HG03354 (cell line): ENCODE results near the gene MCTP1.

Experiments
- ATAC-seq: cut with Tn5 transposase; IDR thresholded peaks from one replicate; pipeline ENCODE4 v1.9.1; 2021; ENCODE audit warnings: mild to moderate bottlenecking; ENCODE audit not compliant: unreplicated experiment, poor library complexity, severe bottlenecking

Gene MCTP1

DNA sequence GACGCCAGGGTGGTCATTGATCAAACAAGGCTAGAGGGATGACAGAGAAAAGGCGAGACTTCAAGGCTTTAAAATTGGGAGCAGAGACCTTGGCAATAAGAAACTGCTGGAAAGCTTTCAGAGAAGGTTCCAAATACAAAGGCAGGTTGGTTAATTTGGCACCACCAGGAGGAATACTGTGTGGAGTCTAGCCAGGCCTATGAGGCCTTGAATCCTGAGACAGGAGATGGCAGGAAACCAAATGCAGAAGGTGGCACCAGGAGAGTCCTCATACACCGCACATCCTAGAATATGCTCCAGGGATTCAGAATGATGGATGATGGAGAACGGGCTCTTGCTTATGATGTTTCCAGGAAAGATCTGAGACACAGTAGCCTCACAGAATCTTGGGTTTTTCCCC, 90.0 kb downstream of the MCTP1 start:
- no peak for ATAC-seq

DNA sequence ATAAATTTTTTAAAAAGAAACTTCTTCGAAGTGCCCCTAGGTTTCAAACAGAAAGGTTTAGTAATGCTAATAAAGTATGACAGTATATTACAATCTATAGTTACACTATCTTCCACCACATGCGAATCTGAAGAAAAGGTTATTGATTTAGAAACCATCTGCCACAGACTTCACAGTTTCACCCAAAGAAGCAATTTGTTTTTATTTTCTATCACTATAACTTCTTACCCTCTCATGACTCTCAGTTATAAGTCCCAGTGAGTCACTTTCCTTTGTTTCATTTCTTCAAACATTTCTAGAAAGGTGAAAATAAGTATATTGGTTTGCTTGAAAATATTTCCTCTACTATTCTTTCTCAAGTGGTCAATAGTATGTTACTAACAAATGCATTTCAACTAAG, 93.6 kb downstream of the MCTP1 start:
- peak; percentile 96 for ATAC-seq

DNA sequence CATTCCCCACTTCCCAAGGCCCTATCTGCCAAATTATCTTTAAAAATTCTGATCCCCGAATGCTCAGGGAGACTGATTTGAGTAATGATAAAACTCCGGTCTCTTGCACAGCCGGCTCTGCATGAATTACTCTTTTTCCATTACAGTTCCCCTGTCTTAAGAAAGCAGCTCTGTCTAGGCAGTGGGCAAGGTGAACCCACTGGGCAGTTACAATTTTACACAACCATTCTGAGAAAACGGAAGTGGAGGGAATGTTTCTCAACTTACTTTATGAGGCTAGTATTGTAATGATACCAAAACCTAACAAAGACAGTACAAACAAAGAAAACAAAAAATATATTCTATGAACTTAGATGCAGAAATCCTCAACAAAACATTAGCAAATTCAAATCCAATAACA, 100.0 kb downstream of the MCTP1 start:
- ATAC-seq: no peak

DNA sequence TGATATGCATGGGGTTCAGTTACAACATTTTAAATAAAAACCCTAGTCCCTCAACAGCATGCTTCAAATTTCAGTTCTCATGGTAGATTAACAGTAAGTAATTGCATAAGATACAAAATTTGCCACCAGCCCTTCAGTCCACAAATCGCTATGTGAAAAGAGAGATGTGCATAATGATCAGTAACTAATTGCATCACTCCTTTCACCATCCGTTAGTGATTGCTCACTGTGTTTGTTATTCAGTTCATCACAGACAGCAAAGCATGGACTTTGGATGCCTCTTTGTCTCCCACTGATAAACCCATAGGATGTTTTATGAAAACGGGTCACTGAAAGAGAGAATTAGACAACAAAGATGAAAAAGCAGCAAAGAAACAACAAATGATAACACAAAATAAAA, 103.2 kb downstream of the MCTP1 start:
- no peak for ATAC-seq

DNA sequence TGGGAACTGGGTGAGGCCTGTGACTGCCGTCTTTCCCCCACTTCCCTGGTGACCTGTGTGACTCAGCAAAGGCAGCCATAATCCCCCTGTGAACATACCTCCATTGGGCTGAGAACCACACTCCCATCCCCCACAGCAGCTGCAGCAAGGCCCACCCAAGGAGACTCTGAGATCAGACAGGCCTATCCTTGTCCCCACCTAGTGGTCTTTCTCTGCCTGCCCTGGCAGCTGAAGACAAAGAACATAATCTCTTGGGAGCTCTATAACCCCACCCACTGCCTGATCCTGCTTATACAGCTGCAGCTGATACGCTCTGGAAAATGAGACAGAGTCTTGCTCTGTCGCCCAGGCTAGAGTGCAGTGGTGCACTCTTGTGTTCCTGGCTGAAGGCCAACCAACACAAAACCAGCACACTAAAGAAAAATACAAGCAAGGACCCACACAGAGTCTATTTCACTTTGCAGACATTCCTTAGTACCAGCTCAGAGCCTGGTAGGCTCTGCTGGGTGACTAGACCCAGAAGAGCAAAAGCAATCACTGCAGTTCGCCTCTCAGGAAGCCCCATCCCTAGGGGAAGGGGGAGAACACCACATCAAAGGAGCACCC, 106.7 kb downstream of the MCTP1 start:
- peak; percentile 62 for ATAC-seq

GRCh38 chr5:95177456-95177855, 107.4 kb downstream of the MCTP1 start:
- no peak for ATAC-seq

DNA sequence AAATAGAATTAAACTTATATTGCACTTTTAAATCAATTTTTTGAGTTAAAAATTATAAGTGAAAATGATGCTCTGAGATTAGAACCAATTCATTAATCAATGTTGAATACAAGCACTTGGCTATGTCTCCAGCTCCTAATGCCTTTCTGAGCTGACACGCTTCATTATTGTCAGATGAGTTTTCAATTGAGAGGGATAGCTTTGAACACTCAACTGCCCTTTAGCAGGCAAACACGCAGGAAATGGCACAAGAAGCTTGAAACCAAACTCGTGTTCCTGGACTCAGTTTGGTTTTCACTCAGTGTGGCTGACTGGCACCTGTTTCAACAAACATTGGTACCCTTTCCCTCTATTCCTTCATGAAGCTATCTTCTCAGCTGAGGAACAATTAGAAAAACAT, 109.8 kb downstream of the MCTP1 start:
- no peak for ATAC-seq

DNA sequence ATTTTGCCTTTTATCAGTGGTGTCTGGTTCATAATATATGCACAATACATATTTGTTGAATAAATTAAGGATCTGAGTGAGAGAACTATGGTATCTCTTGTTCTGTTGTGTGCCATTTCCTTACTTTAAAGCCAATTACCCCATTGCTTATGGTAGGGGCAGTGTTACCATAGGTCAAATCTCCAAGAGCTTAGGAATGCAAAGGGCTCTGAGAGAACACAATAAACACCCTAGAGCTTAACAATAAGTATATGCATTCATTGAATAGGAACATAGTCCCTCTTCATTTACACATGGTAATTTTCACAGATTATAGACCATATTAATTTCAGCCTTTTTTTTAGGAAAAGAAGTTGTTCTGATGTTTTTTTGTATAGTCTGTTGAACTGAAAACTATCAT, 112.2 kb downstream of the MCTP1 start:
- ATAC-seq: no peak

DNA sequence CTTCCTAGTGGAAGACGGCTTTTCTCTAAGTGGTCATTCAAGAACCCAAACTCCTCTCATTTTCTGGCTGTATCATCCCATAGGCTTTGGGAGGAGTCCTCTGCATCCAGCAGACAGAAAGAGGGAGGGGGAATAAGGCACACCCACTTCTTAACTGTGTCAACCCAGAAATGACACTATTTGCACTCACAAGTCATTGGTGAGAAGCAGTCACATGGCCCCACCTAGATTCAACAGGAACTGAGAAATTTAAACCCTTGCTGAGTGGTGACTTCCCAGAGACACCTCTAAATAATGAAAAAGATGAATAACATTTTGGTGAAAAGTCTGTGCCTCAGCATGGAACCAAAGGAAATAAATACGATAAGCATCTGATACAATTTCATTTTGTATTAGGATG, 120.0 kb downstream of the MCTP1 start:
- no peak for ATAC-seq

DNA sequence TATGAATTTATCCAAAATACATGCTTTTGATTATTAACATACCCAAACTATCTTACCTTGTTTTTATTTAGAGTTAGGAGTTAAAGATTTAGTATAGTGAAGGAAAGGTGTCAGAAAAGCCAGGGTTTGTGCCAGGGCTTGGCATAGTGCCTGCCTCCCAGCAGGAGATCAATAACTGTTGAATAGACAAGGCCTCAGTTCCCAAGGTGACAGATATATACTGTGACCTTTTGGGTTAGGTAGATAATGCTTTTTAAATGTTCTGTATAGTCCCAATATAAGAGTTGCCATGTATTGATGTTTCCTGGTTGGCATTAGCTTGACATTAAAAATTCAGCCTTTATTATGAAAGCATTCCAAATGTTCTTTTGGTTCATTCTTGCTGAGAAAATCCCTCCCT, 121.8 kb downstream of the MCTP1 start:
- ATAC-seq: no peak

DNA sequence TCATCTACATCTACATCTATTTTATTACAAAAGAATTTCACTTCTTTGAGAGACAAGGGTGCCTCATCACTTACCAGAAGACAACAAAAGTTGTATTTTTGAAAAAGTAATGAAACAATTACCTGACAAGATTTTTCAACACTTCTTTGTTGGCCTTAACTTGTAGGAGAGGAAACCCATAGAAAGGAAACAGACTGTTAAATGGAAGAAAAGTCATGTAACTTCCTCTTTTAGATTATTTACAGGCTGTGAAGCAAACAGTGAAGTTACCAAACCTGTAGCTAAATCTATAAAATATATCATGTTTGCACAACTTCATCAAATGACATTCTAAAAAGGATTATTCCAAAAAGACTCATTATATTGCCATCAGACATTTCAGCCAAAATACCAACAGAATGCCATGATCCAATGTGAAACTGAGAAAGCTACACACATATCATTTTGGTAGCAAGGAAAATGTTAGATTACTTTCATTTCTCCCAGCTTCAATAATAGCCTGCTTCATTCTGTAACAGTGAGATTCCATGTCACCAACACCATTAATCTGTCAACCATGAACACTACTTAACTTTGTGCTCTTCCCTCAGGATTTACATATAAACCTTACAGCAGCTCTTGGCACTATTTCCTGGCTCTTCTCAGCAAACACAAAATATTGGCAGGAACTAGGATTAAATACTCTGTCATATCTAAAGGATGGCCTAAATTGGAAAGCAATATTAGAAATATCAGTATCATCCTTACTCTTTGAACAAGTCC, 122.5 kb downstream of the MCTP1 start:
- peak; percentile 61 for ATAC-seq

DNA sequence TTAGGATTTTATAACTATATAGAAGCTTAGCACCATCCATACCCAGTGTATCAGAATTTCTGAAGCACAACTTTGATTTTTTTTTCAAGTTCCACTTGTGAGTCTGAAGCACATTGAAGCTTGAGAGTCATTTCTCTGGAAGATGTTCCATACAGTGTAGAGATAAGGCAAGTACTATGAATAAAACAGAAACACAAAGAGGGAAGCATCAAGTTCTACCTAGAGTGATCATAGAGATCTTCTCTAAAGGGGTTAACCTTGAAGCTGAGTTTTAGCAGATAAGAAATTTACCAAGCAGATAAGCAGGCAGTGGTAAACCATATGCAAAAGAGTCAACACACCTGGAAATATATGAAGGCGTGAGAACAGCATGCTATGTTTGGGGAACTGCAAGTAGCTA, 125.3 kb downstream of the MCTP1 start:
- no peak for ATAC-seq

GRCh38 chr5:95155888-95156287, 129.0 kb downstream of the MCTP1 start:
- no peak for ATAC-seq

DNA sequence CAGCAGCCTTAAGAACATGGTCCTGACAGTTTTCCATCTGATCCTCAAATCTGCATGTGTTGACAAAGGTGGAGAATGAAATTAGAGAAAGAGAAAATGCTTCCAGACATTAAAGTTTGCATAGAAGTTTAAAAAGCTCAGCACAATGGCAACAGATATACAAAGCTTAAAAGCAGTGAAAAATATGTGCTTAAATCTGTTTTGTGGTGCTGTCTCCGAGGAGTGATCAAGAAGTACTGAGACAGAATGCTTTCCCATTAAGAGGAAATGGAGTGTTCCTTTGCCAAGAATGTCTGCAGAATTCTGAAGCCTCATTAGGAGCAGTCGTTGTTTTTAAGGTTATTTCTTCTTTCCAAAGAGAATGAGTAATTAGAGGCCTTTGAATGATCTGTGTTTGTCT, 131.4 kb downstream of the MCTP1 start:
- ATAC-seq: no peak

DNA sequence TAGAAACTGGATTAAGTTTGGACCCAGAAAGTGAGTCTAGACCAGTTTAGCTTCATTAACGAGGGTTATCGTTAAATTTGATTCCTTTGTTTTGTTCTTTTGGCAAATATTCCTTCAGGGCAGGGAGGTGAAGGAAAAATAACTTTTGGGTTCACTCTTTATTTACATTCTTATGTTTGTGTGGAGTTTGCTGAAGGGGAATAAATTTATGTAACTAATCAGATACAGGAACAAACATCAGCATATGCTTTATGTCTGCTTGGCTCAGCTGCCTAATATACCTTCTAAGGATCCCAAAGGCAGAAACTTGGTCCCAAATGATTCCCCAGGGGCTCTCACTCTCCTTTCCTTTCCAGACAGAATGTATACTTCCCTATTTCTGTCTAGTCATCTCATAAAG, 132.4 kb downstream of the MCTP1 start:
- ATAC-seq: no peak

DNA sequence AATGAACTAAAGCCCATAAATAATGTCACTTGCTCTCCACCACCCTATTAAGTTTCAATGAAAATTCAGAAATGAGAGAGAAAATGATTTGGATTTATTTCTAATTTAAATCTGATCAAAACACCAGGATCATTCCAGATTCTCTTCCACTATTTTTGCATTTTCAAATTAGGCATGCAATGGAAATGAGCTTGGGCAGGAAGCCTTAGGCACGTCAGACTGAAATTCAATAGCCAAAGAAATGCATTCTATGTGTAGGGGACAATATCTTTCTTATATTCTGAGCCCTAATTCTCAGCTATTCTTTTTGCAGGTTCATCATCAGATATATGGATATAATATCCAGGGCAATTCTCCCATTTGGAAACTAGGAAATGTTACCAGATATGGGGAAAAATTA, 132.8 kb downstream of the MCTP1 start:
- ATAC-seq: no peak

DNA sequence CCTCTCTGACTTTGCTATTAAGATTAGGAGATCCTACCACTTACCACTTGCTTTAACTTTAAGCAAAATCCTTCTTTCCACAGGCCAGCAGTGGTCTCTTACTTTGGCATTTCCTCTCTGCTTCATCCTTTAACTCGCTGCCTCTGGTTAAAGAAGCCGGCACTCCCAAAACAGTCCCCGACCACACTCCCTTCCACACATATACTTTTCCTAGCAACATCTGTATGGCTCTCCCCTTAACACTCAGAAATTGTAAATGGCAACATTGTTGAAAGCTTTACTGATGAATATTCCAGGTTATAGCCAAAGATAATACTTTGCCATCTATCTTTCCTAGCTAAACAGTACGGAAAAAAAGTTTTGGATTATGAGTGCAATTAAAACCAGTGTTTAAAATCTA, 133.2 kb downstream of the MCTP1 start:
- ATAC-seq: no peak

GRCh38 chr5:95149387-95149786, 135.5 kb downstream of the MCTP1 start:
- ATAC-seq: no peak

GRCh38 chr5:95148453-95148852, 136.4 kb downstream of the MCTP1 start:
- ATAC-seq: no peak

DNA sequence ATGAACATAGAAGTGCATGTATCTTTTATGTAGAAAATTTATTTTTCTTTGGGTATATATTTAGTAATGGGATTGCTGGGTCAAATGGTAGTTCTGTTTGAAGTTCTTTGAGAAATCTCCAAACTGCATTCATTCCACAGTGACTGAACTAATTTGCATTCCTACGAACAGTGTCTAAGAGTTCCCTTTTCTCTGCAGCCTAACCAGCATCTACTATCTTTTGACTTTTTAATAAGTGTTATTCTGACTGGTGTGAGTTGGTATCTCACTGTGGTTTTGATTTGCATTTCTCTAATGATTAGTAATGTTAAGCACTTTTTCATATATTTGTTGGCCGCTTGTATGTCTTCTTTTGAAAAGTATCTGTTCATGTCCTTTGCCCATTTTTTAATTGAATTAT, 141.0 kb downstream of the MCTP1 start:
- peak; percentile 53 for ATAC-seq

- ATAC-seq: no peak
Measured at GRCh38 chr5:95142145-95142544, 142.7 kb downstream of the MCTP1 start.

GRCh38 chr5:95141141-95141540, 143.8 kb downstream of the MCTP1 start:
- no peak for ATAC-seq
